ENCODE measurements around the gene PVR.

Gene PVR

DNA sequence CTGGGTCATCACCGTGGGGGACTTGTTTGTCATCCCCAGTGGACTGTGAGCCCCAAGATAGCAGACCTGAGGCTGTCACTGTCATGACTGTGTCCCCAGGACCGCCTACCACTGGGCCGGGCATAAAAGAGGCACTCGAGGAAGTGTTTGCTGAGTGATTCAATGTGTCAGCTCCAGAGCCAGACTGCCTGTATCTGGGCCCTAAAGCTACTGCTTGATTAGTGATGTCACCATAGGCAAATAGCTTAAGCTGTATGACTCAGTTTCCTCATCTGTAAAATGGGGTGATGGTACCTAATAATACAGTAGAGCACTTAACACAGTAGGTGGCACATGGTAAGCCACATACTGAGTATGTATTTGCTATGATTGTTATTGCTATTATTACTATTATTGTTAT, 16.4 kb downstream of the PVR start:
- Mint-ChIP-seq H3K36me3 (ENCODE audit: low read depth) (peaks cover 50% of the 10 kb centered on the region), H3K27ac (no peak overlapping the region), H3K9me3 (no peaks in the 10 kb centered on the region), H3K4me3 (no peak overlapping the region), H3K27me3 (ENCODE audit: low read depth) (no peaks in the 10 kb centered on the region), H3K4me1 (peaks cover 19% of the 10 kb centered on the region)
- TF ChIP-seq, protein P1, sequence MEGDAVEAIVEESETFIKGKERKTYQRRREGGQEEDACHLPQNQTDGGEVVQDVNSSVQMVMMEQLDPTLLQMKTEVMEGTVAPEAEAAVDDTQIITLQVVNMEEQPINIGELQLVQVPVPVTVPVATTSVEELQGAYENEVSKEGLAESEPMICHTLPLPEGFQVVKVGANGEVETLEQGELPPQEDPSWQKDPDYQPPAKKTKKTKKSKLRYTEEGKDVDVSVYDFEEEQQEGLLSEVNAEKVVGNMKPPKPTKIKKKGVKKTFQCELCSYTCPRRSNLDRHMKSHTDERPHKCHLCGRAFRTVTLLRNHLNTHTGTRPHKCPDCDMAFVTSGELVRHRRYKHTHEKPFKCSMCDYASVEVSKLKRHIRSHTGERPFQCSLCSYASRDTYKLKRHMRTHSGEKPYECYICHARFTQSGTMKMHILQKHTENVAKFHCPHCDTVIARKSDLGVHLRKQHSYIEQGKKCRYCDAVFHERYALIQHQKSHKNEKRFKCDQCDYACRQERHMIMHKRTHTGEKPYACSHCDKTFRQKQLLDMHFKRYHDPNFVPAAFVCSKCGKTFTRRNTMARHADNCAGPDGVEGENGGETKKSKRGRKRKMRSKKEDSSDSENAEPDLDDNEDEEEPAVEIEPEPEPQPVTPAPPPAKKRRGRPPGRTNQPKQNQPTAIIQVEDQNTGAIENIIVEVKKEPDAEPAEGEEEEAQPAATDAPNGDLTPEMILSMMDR (IDR thresholded peaks at IDR 0.05; ENCODE audit: unreplicated experiment in 3 of 3) = no peak

DNA sequence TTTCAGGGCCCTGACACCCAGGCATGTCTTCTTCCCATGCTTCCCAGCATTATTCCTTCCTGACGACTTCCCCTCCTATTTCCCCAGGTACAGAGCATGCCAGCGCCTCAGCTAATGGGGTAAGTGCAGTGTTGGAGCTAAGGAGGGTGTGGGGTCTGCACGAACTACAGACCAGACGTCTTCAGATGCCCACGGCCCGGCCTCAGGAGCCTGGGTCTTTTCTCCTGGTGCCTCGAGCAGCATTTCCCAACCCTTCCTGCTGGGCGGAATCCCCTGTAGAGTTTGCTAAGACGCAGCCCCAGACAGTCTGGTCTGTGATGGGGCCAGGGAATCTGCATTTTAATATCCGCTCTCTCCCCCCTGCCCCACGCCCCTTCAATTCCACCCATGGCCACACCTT, 17.5 kb downstream of the PVR start:
- peaks cover 19% of the 10 kb centered on the region for H3K4me1 Mint-ChIP-seq
- H3K27ac Mint-ChIP-seq = no peak overlapping the region
- H3K4me3 Mint-ChIP-seq = no peak overlapping the region
- no peaks in the 10 kb centered on the region for H3K9me3 Mint-ChIP-seq
- H3K36me3 Mint-ChIP-seq (ENCODE audit: low read depth) = peaks cover 44% of the 10 kb centered on the region
- TF ChIP-seq, protein P1 (IDR thresholded peaks at IDR 0.05; ENCODE audit: unreplicated experiment in 3 of 3) = no peak
- no peaks in the 10 kb centered on the region for H3K27me3 Mint-ChIP-seq (ENCODE audit: low read depth)

DNA sequence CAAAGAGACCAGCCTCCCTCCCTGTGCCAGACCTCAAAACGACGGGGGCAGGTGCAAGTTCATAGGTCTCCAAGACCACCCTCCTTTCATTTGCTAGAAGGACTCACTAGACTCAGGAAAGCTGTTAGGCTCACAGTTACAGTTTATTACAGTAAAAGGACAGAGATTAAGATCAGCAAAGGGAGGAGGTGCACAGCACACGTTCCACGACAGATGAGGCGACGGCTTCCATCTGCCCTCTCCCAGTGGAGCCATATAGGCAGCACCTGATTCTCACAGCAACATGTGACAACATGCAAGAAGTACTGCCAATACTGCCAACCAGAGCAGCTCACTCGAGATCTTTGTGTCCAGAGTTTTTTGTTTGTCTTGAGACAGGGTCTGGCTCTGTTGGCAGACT, 18.2 kb downstream of the PVR start:
- H3K36me3 Mint-ChIP-seq (ENCODE audit: low read depth) = peaks cover 39% of the 10 kb centered on the region
- H3K9me3 Mint-ChIP-seq = no peaks in the 10 kb centered on the region
- no peak overlapping the region for H3K4me3 Mint-ChIP-seq
- TF ChIP-seq, protein P1 (IDR thresholded peaks at IDR 0.05; ENCODE audit: unreplicated experiment in 3 of 3) = no peak
- peaks cover 19% of the 10 kb centered on the region for H3K4me1 Mint-ChIP-seq
- peak overlapping the region in 2 of 3 experiments; percentile 9 to 23 for H3K27ac Mint-ChIP-seq
- no peaks in the 10 kb centered on the region for H3K27me3 Mint-ChIP-seq (ENCODE audit: low read depth)

DNA sequence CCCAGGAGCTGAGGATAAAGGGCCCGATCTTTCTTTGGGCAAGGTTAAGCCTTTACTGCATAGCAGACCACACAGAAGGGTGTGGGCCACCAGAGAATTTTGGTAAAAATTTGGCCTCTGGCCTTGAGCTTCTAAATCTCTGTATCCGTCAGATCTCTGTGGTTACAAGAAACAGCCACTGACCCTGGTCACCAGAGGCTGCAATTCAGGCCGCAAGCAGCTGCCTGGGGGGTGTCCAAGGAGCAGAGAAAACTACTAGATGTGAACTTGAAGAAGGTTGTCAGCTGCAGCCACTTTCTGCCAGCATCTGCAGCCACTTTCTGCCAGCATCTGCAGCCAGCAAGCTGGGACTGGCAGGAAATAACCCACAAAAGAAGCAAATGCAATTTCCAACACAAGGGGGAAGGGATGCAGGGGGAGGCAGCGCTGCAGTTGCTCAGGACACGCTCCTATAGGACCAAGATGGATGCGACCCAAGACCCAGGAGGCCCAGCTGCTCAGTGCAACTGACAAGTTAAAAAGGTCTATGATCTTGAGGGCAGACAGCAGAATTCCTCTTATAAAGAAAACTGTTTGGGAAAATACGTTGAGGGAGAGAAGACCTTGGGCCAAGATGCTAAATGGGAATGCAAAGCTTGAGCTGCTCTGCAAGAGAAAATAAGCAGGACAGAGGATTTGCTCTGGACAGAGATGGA, 19.1 kb downstream of the PVR start:
- H3K27me3 Mint-ChIP-seq (ENCODE audit: low read depth) = no peaks in the 10 kb centered on the region
- no peak overlapping the region for H3K4me3 Mint-ChIP-seq
- no peaks in the 10 kb centered on the region for H3K9me3 Mint-ChIP-seq
- TF ChIP-seq, protein P1 (IDR thresholded peaks at IDR 0.05; ENCODE audit: unreplicated experiment in 3 of 3) = no peak
- peak overlapping the region; percentile 23 to 53 (median 32) for H3K27ac Mint-ChIP-seq
- peaks cover 30% of the 10 kb centered on the region for H3K36me3 Mint-ChIP-seq (ENCODE audit: low read depth)
- H3K4me1 Mint-ChIP-seq = peaks cover 19% of the 10 kb centered on the region

DNA sequence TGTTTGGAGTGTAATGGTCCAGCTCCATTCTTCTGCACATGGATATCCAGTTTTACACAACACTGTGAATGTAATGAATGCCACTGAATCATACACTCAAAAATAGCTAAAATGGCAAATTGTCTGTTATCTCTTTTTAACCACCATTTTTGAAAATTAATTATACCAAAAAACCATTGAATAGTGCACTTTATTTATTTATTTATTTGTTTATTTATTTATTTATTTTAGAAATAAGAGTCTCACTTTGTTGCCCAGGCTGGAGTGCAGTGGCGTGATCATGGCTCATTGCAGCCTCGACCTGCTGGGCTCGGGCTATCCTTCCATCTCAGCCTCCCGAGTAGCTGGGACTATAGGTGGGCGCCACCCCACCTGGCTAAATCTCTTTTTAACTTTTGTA, 20.3 kb downstream of the PVR start:
- H3K4me1 Mint-ChIP-seq = peaks cover 19% of the 10 kb centered on the region
- TF ChIP-seq, protein P1 (IDR thresholded peaks at IDR 0.05; ENCODE audit: unreplicated experiment in 3 of 3) = no peak
- H3K27me3 Mint-ChIP-seq (ENCODE audit: low read depth) = no peaks in the 10 kb centered on the region
- H3K4me3 Mint-ChIP-seq = no peak overlapping the region
- H3K9me3 Mint-ChIP-seq = no peaks in the 10 kb centered on the region
- H3K27ac Mint-ChIP-seq = no peak overlapping the region
- peaks cover 18% of the 10 kb centered on the region for H3K36me3 Mint-ChIP-seq (ENCODE audit: low read depth)

DNA sequence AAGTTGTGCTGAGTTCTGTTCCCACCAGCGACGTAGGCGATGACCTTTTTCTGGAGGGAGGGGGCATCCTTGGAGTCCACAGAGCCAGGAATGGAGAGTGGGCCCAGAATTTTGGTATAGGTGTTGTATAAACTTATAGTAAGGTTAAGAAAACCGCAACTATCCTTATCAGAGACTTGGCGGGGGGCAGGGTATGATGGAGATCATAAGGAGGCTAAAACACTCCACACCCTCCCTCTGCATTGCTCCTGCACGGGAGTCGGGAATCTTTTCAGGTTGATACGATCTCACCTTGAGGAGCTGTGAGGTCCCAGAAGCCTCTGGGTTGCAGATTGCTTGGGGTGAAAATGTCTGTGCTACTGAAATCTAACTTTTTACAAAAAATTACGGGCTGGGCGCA, 21.3 kb downstream of the PVR start:
- H3K4me3 Mint-ChIP-seq = no peak overlapping the region
- H3K4me1 Mint-ChIP-seq = peaks cover 19% of the 10 kb centered on the region
- TF ChIP-seq, protein P1 (IDR thresholded peaks at IDR 0.05; ENCODE audit: unreplicated experiment in 3 of 3) = no peak
- peaks cover 17% of the 10 kb centered on the region for H3K36me3 Mint-ChIP-seq (ENCODE audit: low read depth)
- no peaks in the 10 kb centered on the region for H3K27me3 Mint-ChIP-seq (ENCODE audit: low read depth)
- no peaks in the 10 kb centered on the region for H3K9me3 Mint-ChIP-seq
- H3K27ac Mint-ChIP-seq = no peak overlapping the region

Measured in nephron (organoid).